GM04504 (cell line): ENCODE data around the gene PSAPL1.

Experiments used
- DNase-seq: peaks from one replicate; pipeline ENCODE4 v3.0.0-alpha.2; 2012; ENCODE audit warnings: low read depth

Gene PSAPL1

GRCh38 chr4:7434766-7435150 is at the start of gene PSAPL1:
PSAPL1 (minus strand) TSS chr4:7434930; CDS start chr4:7434879, 51 bp downstream.
- peak; percentile 8 for DNase-seq

GRCh38 chr4:7481227-7481626 is 46.5 kb upstream of the PSAPL1 start:
- DNase-seq, result no peak

GRCh38 chr4:7480423-7480822 is 45.7 kb upstream of the PSAPL1 start:
- DNase-seq, result no peak

GRCh38 chr4:7478665-7479064 is 43.9 kb upstream of the PSAPL1 start:
- DNase-seq, result no peak

GRCh38 chr4:7477695-7478094 is 43.0 kb upstream of the PSAPL1 start:
- DNase-seq, result no peak

GRCh38 chr4:7476820-7477219 is 42.1 kb upstream of the PSAPL1 start:
- no peak for DNase-seq

- DNase-seq, result no peak
These were observed 40.5 kb upstream of the PSAPL1 start for GRCh38 chr4:7475207-7475606.

- no peak for DNase-seq
These were observed 39.6 kb upstream of the PSAPL1 start for GRCh38 chr4:7474320-7474719.

- DNase-seq, result no peak
These were observed 38.4 kb upstream of the PSAPL1 start for GRCh38 chr4:7473081-7473480.

- DNase-seq, result no peak
These were observed 37.8 kb upstream of the PSAPL1 start for GRCh38 chr4:7472442-7473013.

GRCh38 chr4:7470522-7471128 is 35.9 kb upstream of the PSAPL1 start:
- no peak for DNase-seq

GRCh38 chr4:7470111-7470510 is 35.4 kb upstream of the PSAPL1 start:
- DNase-seq, result no peak

- no peak for DNase-seq
These were observed 34.3 kb upstream of the PSAPL1 start for GRCh38 chr4:7469023-7469422.

GRCh38 chr4:7467471-7467870 is 32.7 kb upstream of the PSAPL1 start:
- no peak for DNase-seq

- no peak for DNase-seq
These were observed 32.2 kb upstream of the PSAPL1 start for GRCh38 chr4:7466904-7467303.

GRCh38 chr4:7466215-7466614 is 31.5 kb upstream of the PSAPL1 start:
- DNase-seq, result no peak

- DNase-seq, result no peak
These were observed 30.3 kb upstream of the PSAPL1 start for GRCh38 chr4:7465017-7465416.

GRCh38 chr4:7464259-7464655 is 29.5 kb upstream of the PSAPL1 start:
- no peak for DNase-seq

GRCh38 chr4:7463566-7464258 is 29.0 kb upstream of the PSAPL1 start:
- DNase-seq, result no peak

GRCh38 chr4:7462509-7462971 is 27.8 kb upstream of the PSAPL1 start:
- DNase-seq, result peak; percentile 7

- DNase-seq, result no peak
These were observed 26.5 kb upstream of the PSAPL1 start for GRCh38 chr4:7461230-7461629.

- no peak for DNase-seq
These were observed 25.8 kb upstream of the PSAPL1 start for GRCh38 chr4:7460566-7460965.

- DNase-seq, result no peak
These were observed 24.7 kb upstream of the PSAPL1 start for GRCh38 chr4:7459471-7459870.

GRCh38 chr4:7458477-7458876 is 23.7 kb upstream of the PSAPL1 start:
- DNase-seq, result no peak
